Skeletal muscle satellite cell (primary cell): ENCODE data around the gene CCDC185.
"Not testable (repeated sequence)": the region's sequence is repeated elsewhere in the genome, so short reads cannot be mapped to it uniquely, and the experiment has no call there.

ENCODE experiments used
- H3K27me3 ChIP-seq: 2 replicates; pipeline ENCODE4 v1.7.0; 2013; ENCODE audit warnings: low read length; ENCODE audit not compliant: control insufficient read depth, insufficient read depth
- H3K36me3 ChIP-seq: 2 replicates; pipeline ENCODE4 v1.7.0; 2013; ENCODE audit warnings: mild to moderate bottlenecking, control low read depth, low read length; ENCODE audit not compliant: insufficient read depth
- H3K4me1 ChIP-seq: 2 replicates; pipeline ENCODE4 v1.7.0; 2013; ENCODE audit warnings: low read length; ENCODE audit not compliant: control insufficient read depth, insufficient read depth
- H3K4me2 ChIP-seq: 2 replicates; pipeline ENCODE4 v1.7.0; 2013; ENCODE audit warnings: mild to moderate bottlenecking, low read length
- H3K4me3 ChIP-seq: 2 replicates; pipeline ENCODE4 v1.7.0; 2013; ENCODE audit warnings: low read length
- H3K9ac ChIP-seq: 2 replicates; pipeline ENCODE4 v1.7.0; 2013; ENCODE audit warnings: mild to moderate bottlenecking, low read depth, low read length, moderate library complexity
- H3K9me3 ChIP-seq: replicated peaks from 2 replicates; pipeline ENCODE4 v1.7.0; 2013; ENCODE audit warnings: mild to moderate bottlenecking, control low read depth, low read length

Gene CCDC185

GRCh38 chr1:223399393-223399792 is 6.2 kb downstream of the CCDC185 start:
- not testable (repeated sequence) for H3K9me3 ChIP-seq, H3K27me3 ChIP-seq, H3K4me3 ChIP-seq, H3K4me2 ChIP-seq, H3K36me3 ChIP-seq, H3K9ac ChIP-seq
- peaks cover 13% of the 10 kb centered on the region for H3K4me1 ChIP-seq

- no peaks in the 10 kb centered on the region for H3K9me3 ChIP-seq
- no peak overlapping the region for H3K4me2 ChIP-seq
- no peaks in the 10 kb centered on the region for H3K36me3 ChIP-seq
- no peak overlapping the region for H3K4me3 ChIP-seq
- no peaks in the 10 kb centered on the region for H3K27me3 ChIP-seq
- peaks cover 13% of the 10 kb centered on the region for H3K4me1 ChIP-seq
- H3K9ac ChIP-seq, result no peak overlapping the region
Observed at GRCh38 chr1:223401873-223402789, 8.9 kb downstream of the CCDC185 start.

- H3K27me3 ChIP-seq, result no peaks in the 10 kb centered on the region
- no peak overlapping the region for H3K4me2 ChIP-seq
- H3K4me1 ChIP-seq, result peaks cover 13% of the 10 kb centered on the region
- no peaks in the 10 kb centered on the region for H3K36me3 ChIP-seq
- H3K4me3 ChIP-seq, result no peak overlapping the region
- no peaks in the 10 kb centered on the region for H3K9me3 ChIP-seq
- no peak overlapping the region for H3K9ac ChIP-seq
Observed at GRCh38 chr1:223402790-223403142, 9.6 kb downstream of the CCDC185 start.

GRCh38 chr1:223403184-223403815 is 10.1 kb downstream of the CCDC185 start:
- Histone ChIP-seq H3K4me3 (no peak overlapping the region), H3K27me3 (no peaks in the 10 kb centered on the region), H3K9ac (no peak overlapping the region), H3K4me1 (peaks cover 13% of the 10 kb centered on the region), H3K36me3 (no peaks in the 10 kb centered on the region), H3K4me2 (no peak overlapping the region), H3K9me3 (no peaks in the 10 kb centered on the region)

GRCh38 chr1:223405507-223405906 is 12.3 kb downstream of the CCDC185 start:
- Histone ChIP-seq H3K4me2 (no peak overlapping the region), H3K27me3 (no peaks in the 10 kb centered on the region), H3K9ac (no peak overlapping the region), H3K4me1 (peaks cover 13% of the 10 kb centered on the region), H3K9me3 (no peaks in the 10 kb centered on the region), H3K36me3 (no peaks in the 10 kb centered on the region), H3K4me3 (no peak overlapping the region)

GRCh38 chr1:223410036-223410435 is 16.8 kb downstream of the CCDC185 start:
- Histone ChIP-seq H3K9me3 (no peaks in the 10 kb centered on the region), H3K4me2 (no peak overlapping the region), H3K4me3 (no peak overlapping the region), H3K36me3 (no peaks in the 10 kb centered on the region), H3K9ac (no peak overlapping the region), H3K4me1 (no peaks in the 10 kb centered on the region), H3K27me3 (no peaks in the 10 kb centered on the region)

GRCh38 chr1:223411309-223411708 is 18.1 kb downstream of the CCDC185 start:
- no peak overlapping the region for H3K4me3 ChIP-seq
- H3K27me3 ChIP-seq, result no peaks in the 10 kb centered on the region
- no peaks in the 10 kb centered on the region for H3K4me1 ChIP-seq
- H3K9me3 ChIP-seq, result no peaks in the 10 kb centered on the region
- no peaks in the 10 kb centered on the region for H3K36me3 ChIP-seq
- H3K9ac ChIP-seq, result no peak overlapping the region
- no peak overlapping the region for H3K4me2 ChIP-seq

- H3K36me3 ChIP-seq, result no peaks in the 10 kb centered on the region
- no peak overlapping the region for H3K4me2 ChIP-seq
Observed at GRCh38 chr1:223411710-223412109, 18.5 kb downstream of the CCDC185 start.

GRCh38 chr1:223413216-223413615 is 20.0 kb downstream of the CCDC185 start:
- Histone ChIP-seq H3K4me2 (no peak overlapping the region), H3K4me3 (no peak overlapping the region), H3K36me3 (no peaks in the 10 kb centered on the region), H3K9ac (no peak overlapping the region), H3K4me1 (no peaks in the 10 kb centered on the region), H3K27me3 (peaks cover 1% of the 10 kb centered on the region), H3K9me3 (no peaks in the 10 kb centered on the region)

More at GRCh38 chr1:223411710-223412109, 18.5 kb downstream of the CCDC185 start:
- Histone ChIP-seq H3K4me1 (no peaks in the 10 kb centered on the region), H3K9me3 (no peaks in the 10 kb centered on the region), H3K27me3 (no peaks in the 10 kb centered on the region), H3K4me3 (no peak overlapping the region), H3K9ac (no peak overlapping the region)

- no peak overlapping the region for H3K9ac ChIP-seq
- no peaks in the 10 kb centered on the region for H3K4me1 ChIP-seq
- peaks cover 10% of the 10 kb centered on the region for H3K27me3 ChIP-seq
Observed at GRCh38 chr1:223417444-223417843, 24.2 kb downstream of the CCDC185 start.

GRCh38 chr1:223417903-223418663 is 24.9 kb downstream of the CCDC185 start:
- H3K9ac ChIP-seq, result no peak overlapping the region
- H3K36me3 ChIP-seq, result no peaks in the 10 kb centered on the region

More at GRCh38 chr1:223417444-223417843, 24.2 kb downstream of the CCDC185 start:
- no peaks in the 10 kb centered on the region for H3K9me3 ChIP-seq
- no peak overlapping the region for H3K4me2 ChIP-seq
- no peak overlapping the region for H3K4me3 ChIP-seq
- no peaks in the 10 kb centered on the region for H3K36me3 ChIP-seq

More at GRCh38 chr1:223417903-223418663, 24.9 kb downstream of the CCDC185 start:
- H3K27me3 ChIP-seq, result peaks cover 10% of the 10 kb centered on the region
- no peaks in the 10 kb centered on the region for H3K9me3 ChIP-seq
- no peak overlapping the region for H3K4me3 ChIP-seq
- H3K4me2 ChIP-seq, result no peak overlapping the region
- no peaks in the 10 kb centered on the region for H3K4me1 ChIP-seq
